AG04450 (cell line): Measurements from ENCODE around the gene DOCK4. TPM values are rescaled to one million over a fixed set of nuclear protein-coding genes. Genes with fewer than 3 reads are reported as not detected.

ENCODE experiments used
- CTCF ChIA-PET: fragments of 300-600, 350-600 bp; formaldehyde crosslinking; extraction: SDS; loops from one replicate; lab custom pipeline; 2022; ENCODE audit warnings: antibody characterized with exemption, inconsistent platforms; lab: Charles Lee
- POLR2A ChIA-PET: fragments of 350-600 bp; formaldehyde crosslinking; extraction: SDS; loops from one replicate; lab custom pipeline; 2021; ENCODE audit warnings: antibody characterized with exemption, inconsistent platforms; lab: Yijun Ruan, JAX
- DNase-seq: peaks from one replicate; pipeline ENCODE4 v3.0.0-alpha.2; 2011; ENCODE audit warnings: low read depth, low spot score
- H3K27ac ChIP-seq: one replicate; pipeline ENCODE4 v1.5.1; 2012; ENCODE audit warnings: low read depth, low read length, control low read depth
- H3K27me3 ChIP-seq: one replicate; pipeline ENCODE4 v1.6.0; 2012; ENCODE audit warnings: low read length; ENCODE audit not compliant: control insufficient read depth, insufficient read depth
- H3K4me3 ChIP-seq: 2 replicates; pipeline ENCODE4 v1.5.1; 2011; ENCODE audit warnings: mild to moderate bottlenecking, low read depth, low read length, control low read depth
- H3K9me3 ChIP-seq: 2 replicates; pipeline ENCODE4 v1.5.1; 2012; ENCODE audit warnings: low read length; ENCODE audit not compliant: control insufficient read depth, insufficient read depth
- CTCF ChIP-seq: IDR thresholded peaks from 2 replicates; pipeline ENCODE4 v1.5.1; 2011; ENCODE audit warnings: low read depth, low read length, control low read depth, inconsistent platforms
- polyA plus RNA-seq: library from polyadenylated mRNA; depleted of rRNA; stranded (reverse); fragments of >200 nt; gene quantifications from 2 replicates; pipeline ENCODE4 v1.2.3, GENCODE V29; 2011

DOCK4 gene
- polyA plus RNA-seq, 1 experiment, result 12.6 TPM

DNA sequence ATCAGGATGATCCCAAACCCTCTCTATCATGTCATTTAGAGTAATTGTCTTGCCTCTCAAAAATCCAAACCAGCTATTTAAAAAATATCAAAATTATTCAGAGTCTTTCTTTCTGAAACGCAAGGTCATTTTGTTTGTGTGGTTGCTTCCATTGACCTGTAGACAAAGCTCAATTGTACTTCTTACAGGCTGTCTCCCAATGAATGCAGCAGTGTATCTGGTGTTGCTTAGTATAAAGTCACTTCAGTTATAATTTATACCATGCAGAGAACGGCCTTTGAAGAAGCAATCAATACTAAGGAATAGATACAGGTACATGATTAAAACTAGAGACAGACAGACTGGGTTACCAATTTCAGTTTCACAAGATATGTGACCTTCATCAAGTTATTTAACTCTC, 80.9 kb downstream of the DOCK4 start:
- Histone ChIP-seq H3K4me3 (no peak overlapping the region), H3K27me3 (no peaks in the 10 kb centered on the region), H3K27ac (no peak overlapping the region), H3K9me3 (no peaks in the 10 kb centered on the region)
- DNase-seq, result no peak
- ChIA-PET CTCF (no interaction called here), POLR2A (no interaction called here)
- TF ChIP-seq CTCF, result no peak

- ChIA-PET POLR2A (no interaction called here), CTCF (interaction anchor here (0.5 to 1.4 kb wide), 2 partner anchors 23 to 268 kb away, joined by 4 read pairs; no protein-coding TSS in a partner anchor)
- no peaks in the 10 kb centered on the region for H3K9me3 ChIP-seq
- no peak for DNase-seq
- TF ChIP-seq CTCF, result no peak
- H3K4me3 ChIP-seq, result no peak overlapping the region
- no peaks in the 10 kb centered on the region for H3K27me3 ChIP-seq
- H3K27ac ChIP-seq, result no peak overlapping the region
These were observed 82.0 kb downstream of the DOCK4 start for GRCh38 chr7:112124061-112124766.

- CTCF ChIA-PET, result interaction anchor here (1.4 kb wide), 1 partner anchor 267 kb away, joined by 4 read pairs; no protein-coding TSS in a partner anchor
- TF ChIP-seq CTCF, result no peak
- H3K27ac ChIP-seq, result no peak overlapping the region
- no peak overlapping the region for H3K4me3 ChIP-seq
- no peaks in the 10 kb centered on the region for H3K27me3 ChIP-seq
- DNase-seq, result no peak
- H3K9me3 ChIP-seq, result no peaks in the 10 kb centered on the region
- POLR2A ChIA-PET, result no interaction called here
These were observed 83.4 kb downstream of the DOCK4 start for GRCh38 chr7:112122798-112123197.

- CTCF ChIA-PET, result no interaction called here
- H3K4me3 ChIP-seq, result no peak overlapping the region
- no peak for DNase-seq
- H3K27me3 ChIP-seq, result no peaks in the 10 kb centered on the region
- TF ChIP-seq CTCF, result no peak
- H3K9me3 ChIP-seq, result no peaks in the 10 kb centered on the region
- POLR2A ChIA-PET, result no interaction called here
- H3K27ac ChIP-seq, result no peak overlapping the region
These were observed 84.1 kb downstream of the DOCK4 start for GRCh38 chr7:112122144-112122543.

DNA sequence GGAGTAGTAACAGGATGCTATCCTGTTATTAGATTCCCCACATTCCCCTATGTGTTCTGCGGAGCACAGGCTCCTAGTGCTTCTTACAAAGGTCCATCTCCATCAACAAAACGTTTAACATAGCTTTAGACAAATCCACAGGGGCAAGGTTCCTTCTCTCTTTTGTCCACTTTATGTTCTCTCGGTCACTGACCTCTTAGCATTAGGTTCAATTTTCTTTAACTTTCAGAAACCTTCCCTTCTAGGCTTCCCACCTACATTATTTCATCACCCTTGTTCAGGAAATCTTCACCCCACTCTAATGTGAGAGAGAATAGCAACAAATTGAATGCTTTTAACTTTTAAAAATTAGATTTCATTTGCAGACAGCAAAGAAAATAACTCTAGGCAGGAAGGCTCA, 84.9 kb downstream of the DOCK4 start:
- Histone ChIP-seq H3K27ac (no peak overlapping the region), H3K27me3 (no peaks in the 10 kb centered on the region), H3K9me3 (no peaks in the 10 kb centered on the region), H3K4me3 (no peak overlapping the region)
- CTCF ChIA-PET, result no interaction called here
- no peak for TF ChIP-seq CTCF
- no peak for DNase-seq
- POLR2A ChIA-PET, result no interaction called here
